ENCODE measurements around the gene FCHSD2. TPM values are rescaled to one million over a fixed set of nuclear protein-coding genes. Genes with fewer than 3 reads are reported as not detected.

The FCHSD2 gene
- total RNA-seq, 3 donors from 2014 or later (not counting 1 experiment from before 2014, with no cell fraction given) = 39.4 to 59.1 (median 42.1) TPM

GRCh38 chr11:73167363-73167954, 25.3 kb upstream of the FCHSD2 start:
- Mint-ChIP-seq H3K4me3 (no peak overlapping the region), H3K4me1 (no peaks in the 10 kb centered on the region), H3K27ac (no peak overlapping the region), H3K36me3 (no peaks in the 10 kb centered on the region), H3K9me3 (no peaks in the 10 kb centered on the region), H3K27me3 (ENCODE audit: low read depth in 2 of 2) (no peaks in the 10 kb centered on the region)
- TF ChIP-seq, protein P1, sequence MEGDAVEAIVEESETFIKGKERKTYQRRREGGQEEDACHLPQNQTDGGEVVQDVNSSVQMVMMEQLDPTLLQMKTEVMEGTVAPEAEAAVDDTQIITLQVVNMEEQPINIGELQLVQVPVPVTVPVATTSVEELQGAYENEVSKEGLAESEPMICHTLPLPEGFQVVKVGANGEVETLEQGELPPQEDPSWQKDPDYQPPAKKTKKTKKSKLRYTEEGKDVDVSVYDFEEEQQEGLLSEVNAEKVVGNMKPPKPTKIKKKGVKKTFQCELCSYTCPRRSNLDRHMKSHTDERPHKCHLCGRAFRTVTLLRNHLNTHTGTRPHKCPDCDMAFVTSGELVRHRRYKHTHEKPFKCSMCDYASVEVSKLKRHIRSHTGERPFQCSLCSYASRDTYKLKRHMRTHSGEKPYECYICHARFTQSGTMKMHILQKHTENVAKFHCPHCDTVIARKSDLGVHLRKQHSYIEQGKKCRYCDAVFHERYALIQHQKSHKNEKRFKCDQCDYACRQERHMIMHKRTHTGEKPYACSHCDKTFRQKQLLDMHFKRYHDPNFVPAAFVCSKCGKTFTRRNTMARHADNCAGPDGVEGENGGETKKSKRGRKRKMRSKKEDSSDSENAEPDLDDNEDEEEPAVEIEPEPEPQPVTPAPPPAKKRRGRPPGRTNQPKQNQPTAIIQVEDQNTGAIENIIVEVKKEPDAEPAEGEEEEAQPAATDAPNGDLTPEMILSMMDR (IDR thresholded peaks at IDR 0.05) = no peak
- Histone ChIP-seq H3K9me3 (ENCODE audit: control insufficient read depth, insufficient read depth, low read length) (no peaks in the 10 kb centered on the region), H3K27ac (ENCODE audit: low read length) (no peak overlapping the region), H3K36me3 (ENCODE audit: control insufficient read depth, insufficient read depth, low read length) (no peaks in the 10 kb centered on the region), H3K27me3 (ENCODE audit: control insufficient read depth, insufficient read depth, low read length) (no peaks in the 10 kb centered on the region), H3K4me1 (ENCODE audit: control insufficient read depth, insufficient read depth, low read length) (no peaks in the 10 kb centered on the region), H3K4me3 (ENCODE audit: low read length) (no peak overlapping the region)
- 67% methylated on average over 3 of the region's 3 CpGs for WGBS (ENCODE audit: insufficient coverage)
- intact Hi-C loops (cut with micrococcal nuclease) = no loop called here
- no peak for DNase-seq
- no peak for ATAC-seq

GRCh38 chr11:73164803-73165540, 22.9 kb upstream of the FCHSD2 start:
- Histone ChIP-seq H3K27me3 (ENCODE audit: control insufficient read depth, insufficient read depth, low read length) (no peaks in the 10 kb centered on the region), H3K4me1 (ENCODE audit: control insufficient read depth, insufficient read depth, low read length) (no peaks in the 10 kb centered on the region), H3K36me3 (ENCODE audit: control insufficient read depth, insufficient read depth, low read length) (no peaks in the 10 kb centered on the region), H3K9me3 (ENCODE audit: control insufficient read depth, insufficient read depth, low read length) (no peaks in the 10 kb centered on the region), H3K27ac (ENCODE audit: low read length) (no peak overlapping the region), H3K4me3 (ENCODE audit: low read length) (no peak overlapping the region)
- DNase-seq (no peak), ATAC-seq (no peak)
- TF ChIP-seq, protein P1 (IDR thresholded peaks at IDR 0.05) = no peak
- no peaks in the 10 kb centered on the region for H3K9me3 Mint-ChIP-seq
- intact Hi-C loops (cut with micrococcal nuclease) = no loop called here
- no peaks in the 10 kb centered on the region for H3K36me3 Mint-ChIP-seq
- H3K27me3 Mint-ChIP-seq (ENCODE audit: low read depth in 2 of 2) = no peaks in the 10 kb centered on the region
- no peak overlapping the region for H3K4me3 Mint-ChIP-seq
- 100% methylated on average over 1 of the region's 2 CpGs for WGBS (ENCODE audit: insufficient coverage)
- H3K27ac Mint-ChIP-seq = no peak overlapping the region
- H3K4me1 Mint-ChIP-seq = no peaks in the 10 kb centered on the region

DNA sequence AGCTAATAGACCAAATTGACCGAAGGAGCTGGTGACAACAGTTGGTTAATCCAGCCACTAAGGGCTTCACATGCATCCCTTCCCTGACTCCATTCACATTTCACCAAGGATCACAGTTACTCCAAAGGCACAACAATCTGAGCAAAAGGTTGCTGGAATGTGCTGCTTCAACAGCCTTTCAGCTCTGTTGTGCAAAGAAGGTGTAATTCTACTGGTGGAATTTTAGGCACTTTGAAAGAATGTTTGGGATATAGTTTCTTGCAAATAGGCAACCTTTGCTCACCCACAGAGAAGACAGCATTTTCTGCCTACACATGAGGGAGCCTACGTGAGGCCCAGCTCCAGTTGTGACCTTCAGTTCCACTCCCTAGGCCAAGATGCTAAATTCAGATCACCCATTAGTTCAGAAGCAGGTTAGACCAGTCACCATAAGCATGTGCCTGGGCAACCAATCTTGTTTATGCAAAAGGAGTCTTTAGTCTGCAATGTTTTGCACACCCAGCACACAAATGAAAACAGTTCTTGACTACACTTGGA, 21.6 kb upstream of the FCHSD2 start:
- Histone ChIP-seq H3K4me3 (ENCODE audit: low read length) (no peak overlapping the region), H3K9me3 (ENCODE audit: control insufficient read depth, insufficient read depth, low read length) (no peaks in the 10 kb centered on the region), H3K36me3 (ENCODE audit: control insufficient read depth, insufficient read depth, low read length) (no peaks in the 10 kb centered on the region), H3K4me1 (ENCODE audit: control insufficient read depth, insufficient read depth, low read length) (peaks cover 6% of the 10 kb centered on the region), H3K27ac (ENCODE audit: low read length) (no peak overlapping the region), H3K27me3 (ENCODE audit: control insufficient read depth, insufficient read depth, low read length) (no peaks in the 10 kb centered on the region)
- DNase-seq = no peak
- H3K27me3 Mint-ChIP-seq (ENCODE audit: low read depth in 2 of 2) = no peaks in the 10 kb centered on the region
- intact Hi-C loops (cut with micrococcal nuclease) = no loop called here
- no peak for ATAC-seq
- no peaks in the 10 kb centered on the region for H3K36me3 Mint-ChIP-seq
- TF ChIP-seq, protein P1 (IDR thresholded peaks at IDR 0.05) = no peak
- H3K9me3 Mint-ChIP-seq = no peaks in the 10 kb centered on the region
- WGBS (ENCODE audit: insufficient coverage) = 91% methylated on average over 2 of the region's 2 CpGs
- no peaks in the 10 kb centered on the region for H3K4me1 Mint-ChIP-seq
- H3K27ac Mint-ChIP-seq = no peak overlapping the region
- no peak overlapping the region for H3K4me3 Mint-ChIP-seq
